ENCODE measurements around the gene RNF212.

RNF212 gene

DNA sequence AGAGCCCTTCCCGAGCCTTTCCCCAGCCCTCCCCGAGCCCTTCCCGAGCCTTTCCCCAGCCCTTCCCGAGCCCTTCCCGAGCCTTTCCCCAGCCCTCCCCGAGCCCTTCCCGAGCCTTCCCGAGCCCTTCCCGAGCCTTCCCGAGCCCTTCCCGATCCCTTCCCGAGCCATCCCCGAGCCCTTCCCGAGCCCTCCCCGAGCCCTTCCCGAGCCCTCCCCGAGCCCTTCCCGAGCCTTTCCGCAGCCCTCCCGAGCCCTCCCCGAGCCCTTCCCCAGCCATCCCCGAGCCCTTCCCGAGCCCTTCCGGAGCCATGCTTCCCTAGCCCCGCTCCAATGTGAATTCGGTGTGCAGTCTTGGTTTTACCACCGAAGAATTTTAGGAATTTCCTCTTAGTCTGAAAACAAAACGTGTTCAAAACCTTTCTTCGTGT is 66.8 kb downstream of the RNF212 start:
- DNase-seq, result peak in 1 of 2 experiments; percentile 44

DNA sequence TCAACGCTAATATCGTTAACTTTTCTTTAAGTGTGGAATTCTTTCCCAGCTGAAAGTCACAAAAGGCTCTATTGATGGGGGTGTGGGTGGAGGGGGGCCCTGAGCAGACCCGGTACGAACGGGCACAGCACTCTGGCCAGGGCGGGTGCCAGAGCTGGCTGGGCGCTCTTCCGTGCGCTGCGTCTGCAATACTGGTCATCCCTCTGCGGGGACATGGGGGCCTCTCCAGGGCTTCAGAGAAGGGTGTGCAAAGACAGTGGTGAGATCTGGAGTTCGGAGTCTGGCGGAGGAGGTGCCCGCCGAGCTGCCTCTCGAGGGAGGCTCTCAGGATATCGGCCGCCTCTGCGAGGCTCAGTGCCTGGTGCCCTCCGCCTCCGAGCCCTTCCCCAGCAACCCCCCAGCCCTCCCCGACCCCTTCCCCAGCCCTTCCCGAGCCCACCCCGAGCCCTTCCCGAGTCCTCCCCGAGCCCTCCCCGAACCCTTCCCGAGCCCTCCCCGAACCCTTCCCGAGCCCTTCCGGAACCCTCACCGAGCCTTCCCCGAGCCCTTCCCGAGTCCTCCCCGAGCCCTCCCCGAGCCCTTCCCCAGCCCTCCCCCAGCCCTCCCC is 67.7 kb downstream of the RNF212 start:
- DNase-seq, result no peak

DNA sequence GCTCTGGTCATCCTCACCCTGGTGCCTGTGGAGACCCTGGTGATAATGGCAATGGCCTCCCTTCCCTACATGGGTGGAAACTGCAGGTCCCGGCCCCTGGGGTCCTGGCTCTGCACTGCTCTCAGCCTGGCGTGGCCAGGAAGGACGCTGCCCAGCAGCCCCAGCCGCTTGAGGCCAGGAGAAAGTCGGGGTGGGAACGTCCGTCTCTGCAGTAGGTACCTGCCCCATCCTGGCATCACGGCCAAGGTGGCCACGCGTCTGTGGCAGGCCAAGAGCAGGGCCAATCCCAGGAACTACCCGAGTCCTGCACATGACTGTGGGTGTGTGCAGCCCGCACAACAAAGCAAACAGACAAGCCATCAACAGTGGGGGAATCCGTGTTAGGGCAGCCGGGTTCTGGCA is 68.2 kb downstream of the RNF212 start:
- no peak for DNase-seq

DNA sequence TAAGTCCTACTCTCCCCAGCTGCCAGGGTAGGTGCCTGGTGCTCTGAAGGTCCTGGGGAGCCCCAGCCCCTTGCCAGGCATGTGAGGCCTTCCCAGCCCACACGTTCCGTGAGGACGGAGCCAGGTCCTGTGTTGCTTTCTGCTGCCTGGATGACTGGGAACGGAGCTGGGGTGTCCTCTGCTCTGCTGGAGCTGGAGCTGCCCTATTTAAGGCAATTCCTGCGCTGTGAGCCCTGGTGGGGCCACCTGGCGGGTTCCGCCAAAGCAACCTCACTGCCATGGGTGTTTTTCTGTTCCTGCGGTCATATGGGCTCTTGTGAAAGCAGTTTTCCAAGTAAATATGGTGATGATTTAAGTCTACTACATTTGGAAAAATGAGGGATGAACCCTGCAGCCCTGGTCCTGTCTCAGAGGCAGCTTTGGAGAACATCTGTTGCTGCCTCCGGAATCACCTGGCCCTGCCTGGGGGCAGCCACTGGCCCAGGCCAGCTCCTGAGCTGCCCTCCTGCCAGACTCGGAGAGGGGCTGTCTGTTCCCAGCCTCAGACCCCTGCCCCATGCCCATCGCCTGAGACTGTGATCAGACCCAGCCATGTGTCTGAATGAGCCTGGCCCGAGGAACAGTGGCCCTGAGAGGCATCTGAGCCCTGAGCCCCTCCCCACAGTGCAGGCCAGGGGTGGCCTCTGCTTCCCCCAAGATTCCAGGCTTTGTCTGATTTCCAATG is 68.7 kb downstream of the RNF212 start:
- no peak for DNase-seq

DNA sequence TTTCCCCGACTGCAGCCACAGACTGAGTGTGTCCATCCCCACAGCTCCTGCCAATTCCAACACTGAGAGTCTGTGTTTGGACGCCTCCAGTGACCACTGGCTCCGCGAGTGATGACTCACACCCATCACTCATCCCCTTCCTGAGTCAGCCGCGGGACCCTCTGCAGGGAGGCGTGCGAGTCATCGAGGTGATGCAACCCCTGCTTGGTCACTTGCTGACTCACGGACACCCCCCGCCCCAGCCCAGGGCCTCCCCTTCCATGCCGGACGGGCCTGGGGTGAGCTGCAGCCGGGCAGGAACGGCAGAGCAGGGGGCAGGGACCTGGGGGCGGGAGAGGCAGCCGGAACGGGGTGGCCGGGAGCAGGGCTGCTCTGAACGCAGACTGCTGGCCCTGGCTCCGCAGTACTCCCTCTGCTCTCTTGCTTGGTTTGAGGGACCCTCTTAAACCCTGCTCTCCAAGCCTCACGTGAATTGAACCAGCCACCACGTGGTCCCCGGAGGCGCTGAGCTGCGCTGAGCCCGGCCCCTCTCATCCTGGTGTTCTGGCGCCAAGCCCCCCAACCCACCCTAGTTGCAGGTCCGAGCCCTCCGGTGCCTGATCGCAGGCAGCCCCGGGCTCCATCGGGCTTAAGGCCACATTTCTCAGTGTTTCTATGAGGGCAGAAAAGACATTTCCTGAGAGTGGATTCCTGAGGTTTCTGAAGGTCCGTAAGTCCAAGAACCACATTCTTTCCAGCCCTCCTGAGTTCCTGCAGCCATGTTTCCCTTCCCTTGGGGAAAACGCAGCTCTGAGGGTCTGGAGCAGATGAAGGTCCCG is 69.5 kb downstream of the RNF212 start:
- peak; percentile 93 for DNase-seq

DNA sequence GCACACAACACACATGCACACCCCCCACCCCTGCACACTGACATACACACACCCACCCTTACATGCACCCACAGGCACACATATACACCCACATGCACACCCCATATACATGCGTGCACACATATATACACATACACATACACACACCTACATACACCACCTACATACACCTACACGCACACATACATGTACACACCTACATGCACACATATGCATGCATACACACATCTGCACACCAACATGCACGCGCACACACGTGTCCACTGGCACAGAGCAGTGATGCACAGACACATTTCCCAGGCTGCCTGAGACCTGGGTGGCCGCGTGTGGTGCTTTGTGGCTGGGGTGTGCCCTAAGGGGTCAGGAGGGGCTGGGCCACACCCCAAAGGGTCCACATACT is 70.2 kb downstream of the RNF212 start:
- no peak for DNase-seq

DNA sequence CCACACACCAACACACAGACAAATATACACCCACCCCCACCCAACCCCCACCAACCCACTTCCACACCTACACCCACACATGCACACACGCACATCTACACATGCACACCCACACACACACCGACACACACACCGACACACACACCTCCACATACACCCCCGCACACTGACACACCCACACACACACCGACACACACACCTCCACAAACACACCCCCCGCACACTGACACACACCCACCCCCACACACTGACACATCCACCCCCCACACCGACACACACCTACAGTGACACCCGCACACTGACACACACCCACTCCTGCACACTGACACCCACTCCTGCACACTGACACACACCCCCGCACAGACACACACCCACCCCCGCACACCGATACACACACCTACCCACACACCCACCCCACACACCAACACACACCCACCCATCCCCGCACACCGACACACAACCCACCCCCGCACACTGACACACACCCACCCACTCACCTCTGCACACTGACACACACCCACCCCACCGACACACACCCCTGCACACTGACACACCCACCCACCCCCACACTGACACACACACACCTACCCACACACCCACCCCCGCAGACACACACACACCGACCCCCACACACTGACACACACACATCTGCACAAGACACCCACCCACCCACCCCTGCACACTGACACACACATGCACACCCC is 70.9 kb downstream of the RNF212 start:
- DNase-seq, result no peak

DNA sequence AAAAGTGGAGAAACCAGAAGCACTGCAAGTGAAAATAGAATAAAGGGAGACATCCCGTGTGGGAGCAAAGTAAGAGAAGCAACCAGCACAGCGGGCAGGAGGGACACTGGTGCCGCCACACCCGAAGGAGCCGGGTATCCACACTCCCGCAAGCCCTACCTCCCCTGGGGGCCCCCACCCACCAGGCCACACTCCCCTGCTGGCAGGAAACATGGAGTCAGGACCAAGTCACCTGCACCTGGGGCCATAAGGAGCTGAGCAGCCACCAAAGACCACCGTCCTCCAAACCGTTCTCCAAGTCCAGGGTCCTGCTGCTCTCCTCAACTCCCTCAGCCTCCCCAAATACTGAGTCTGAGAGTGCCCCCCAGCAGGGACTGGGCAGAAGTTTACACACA is 71.4 kb downstream of the RNF212 start:
- DNase-seq, result no peak

DNA sequence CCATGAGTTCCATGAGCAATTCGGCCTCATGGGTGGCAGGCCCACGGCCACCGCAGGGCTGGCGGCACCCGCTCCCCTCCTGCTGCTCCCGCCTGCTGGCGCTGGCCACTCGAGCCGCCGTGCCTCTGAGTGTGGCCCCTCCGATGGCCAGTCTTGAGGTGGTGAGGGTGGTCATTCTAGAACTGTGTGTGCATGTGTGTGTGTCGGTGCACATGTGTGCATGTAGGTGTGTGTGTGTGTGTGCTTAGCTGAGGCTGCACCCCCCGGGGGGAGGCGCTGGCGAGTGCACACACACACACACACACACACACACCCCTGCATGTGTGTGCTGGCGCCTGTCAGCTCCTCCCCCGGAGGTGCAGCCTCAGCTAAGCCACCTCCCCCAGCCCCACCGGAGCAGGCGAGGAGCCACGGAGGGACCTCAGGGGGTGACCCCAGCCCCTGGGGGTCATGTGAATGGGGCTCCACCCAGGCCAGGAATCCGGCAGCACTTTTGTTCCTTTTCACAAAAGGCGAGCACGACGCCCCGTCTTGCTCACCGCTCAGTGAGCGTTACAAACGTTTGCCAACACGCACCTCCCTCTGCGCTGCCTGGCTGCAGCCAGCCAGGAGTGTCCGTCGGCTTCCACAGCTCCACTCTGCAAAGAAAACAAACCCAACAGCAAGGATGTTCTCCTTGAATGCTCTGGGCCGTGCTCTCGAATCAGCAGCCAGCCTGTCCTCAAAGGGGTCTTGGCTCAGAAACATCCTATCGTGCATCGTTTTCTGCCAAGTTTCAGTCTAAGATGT is 72.0 kb downstream of the RNF212 start:
- DNase-seq, result no peak

DNA sequence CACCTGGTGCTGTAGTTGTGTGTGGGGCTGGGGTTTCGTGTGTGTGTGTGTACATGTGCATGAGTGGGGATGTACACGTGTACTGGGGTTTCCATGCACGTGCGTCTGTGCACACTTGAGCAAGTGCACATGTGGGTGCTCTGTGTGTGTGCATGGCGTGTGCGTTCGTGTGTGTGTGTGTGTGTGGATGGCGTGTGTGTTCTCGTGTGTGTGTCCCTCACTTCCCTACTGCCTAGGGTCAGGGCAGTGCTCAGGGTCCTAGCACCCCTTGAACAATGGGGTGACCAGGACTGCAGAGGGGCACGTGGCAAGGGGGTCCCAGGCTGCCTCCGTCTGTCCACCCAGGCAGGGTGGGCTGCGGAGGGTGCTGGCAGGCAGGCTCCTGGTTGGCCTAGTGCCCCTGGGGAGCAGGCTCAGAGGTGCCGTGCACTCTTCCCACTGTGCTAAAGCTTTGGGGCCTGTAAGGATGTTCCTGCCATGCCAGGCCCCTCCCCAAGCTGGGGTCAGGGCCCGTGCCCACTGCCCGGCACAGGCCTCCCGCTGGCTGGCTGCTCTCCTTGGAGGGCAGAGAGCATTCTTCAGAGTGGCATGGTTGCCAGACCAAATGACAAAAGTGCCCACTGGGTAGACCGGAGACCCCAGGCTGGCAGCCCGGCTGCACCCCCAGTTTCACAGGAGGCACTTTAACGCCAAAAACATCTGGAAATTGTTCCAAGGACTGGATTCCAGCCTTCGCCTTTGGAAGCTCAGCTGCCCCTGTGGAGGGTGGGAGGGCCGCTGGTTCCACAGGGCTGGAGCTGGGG is 72.8 kb downstream of the RNF212 start:
- DNase-seq, result no peak

DNA sequence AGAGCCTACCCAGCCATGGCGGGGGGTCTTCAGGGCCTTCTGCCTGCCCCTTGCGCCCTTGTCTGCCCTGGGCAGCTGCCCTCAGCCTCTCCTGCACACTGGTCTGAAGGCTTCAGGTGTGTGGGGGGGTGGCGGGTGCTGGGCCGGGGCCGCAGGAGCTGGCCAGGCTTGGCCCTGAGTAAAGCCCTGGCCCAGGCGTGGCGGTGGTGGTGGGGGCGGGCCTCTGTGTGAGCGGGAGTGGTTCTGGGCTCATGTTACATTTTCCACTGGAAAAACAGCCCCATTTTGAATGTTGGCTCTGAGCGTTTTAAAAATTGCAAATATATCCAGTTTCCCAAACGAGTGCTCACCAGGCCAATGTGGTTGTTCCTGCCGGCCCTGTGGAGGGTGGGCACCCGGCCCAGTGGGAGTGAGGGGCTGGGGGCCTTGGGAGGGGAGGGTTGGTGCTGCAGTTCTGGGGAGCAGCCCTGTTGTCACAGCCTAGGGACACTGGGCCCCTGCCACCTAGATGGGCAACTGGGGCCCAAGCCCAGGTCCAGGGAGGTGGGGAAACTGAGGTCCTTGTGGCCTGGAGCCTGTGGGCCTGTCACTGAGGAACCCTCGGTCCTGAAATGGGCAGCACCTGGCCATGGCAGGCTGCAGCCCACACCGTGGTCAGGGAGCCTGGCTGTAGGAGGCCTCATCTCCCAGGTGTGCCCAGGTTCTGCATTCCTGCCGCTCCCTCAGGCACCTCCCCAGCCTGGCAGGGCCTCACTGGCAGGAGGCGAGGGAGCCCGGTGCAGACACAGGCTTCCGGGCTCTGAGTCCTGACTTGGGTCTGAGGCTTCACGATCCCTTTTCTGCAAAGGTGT is 73.6 kb downstream of the RNF212 start:
- DNase-seq, result no peak

DNA sequence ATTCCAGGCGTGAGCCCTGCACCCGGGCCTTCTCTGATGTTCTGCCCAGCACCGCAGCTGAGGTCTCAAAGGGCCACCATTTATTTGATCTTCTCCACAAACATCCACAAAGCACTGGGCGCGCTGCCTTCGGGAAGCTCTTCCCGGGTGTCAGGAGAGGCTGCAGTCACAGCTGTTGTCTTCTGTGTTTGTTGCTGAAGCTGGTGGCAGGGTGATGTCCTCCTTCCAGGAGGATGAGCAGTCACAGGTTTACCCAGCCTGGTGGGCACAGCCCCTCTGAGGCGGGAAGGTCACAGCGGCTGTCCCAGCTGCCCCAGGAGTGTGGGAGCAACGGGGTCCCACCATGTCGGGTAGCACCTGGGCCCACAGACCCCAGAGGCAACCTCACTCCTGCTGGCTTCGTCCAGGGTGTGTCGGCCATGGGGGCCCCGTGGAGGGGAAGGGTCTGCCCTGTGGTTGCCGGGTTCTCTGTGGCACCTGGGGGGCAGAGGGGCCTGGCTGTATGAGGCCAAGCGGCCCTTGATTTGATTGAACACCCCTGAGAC is 74.3 kb downstream of the RNF212 start:
- DNase-seq, result no peak

DNA sequence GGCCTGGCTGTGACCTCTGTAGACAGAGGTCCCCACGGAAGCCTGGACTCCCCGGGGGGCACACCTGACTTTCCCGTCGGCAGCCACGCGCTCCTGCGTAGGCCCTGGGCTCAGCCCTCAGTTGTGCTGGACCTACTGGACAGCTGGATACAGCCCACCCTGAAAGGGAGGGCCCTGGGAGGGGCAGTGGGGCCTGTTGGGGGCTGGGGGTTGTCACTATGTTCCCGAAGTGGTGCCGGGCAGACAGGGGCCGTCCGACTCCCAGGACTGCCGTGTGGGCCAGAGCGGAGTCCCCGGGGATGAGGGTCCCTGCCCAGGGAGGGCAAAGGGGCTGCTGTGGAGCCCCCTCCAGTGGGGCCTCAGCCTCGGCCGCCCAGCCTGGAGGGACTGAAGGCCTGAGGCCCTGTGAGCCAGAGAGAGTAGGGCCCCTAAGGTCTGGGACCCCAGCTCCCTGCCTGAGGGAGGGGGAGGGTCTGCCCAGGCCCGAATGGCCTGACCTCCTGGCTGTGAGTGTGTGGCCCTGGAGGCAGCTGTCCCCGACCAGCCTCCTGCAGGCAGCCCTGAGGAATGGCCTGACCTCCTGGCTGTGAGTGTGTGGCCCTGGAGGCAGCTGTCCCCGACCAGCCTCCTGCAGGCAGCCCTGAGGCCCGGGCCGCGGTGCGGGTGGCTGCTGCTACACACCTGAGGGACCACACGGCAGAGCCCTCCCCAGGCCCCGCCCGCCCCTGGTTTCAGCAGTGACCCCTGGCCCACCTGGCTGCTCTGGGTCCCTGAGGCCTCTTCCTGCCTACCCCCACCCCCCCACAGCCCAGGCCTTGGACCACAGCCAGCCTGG is 76.2 kb downstream of the RNF212 start:
- no peak for DNase-seq

DNA sequence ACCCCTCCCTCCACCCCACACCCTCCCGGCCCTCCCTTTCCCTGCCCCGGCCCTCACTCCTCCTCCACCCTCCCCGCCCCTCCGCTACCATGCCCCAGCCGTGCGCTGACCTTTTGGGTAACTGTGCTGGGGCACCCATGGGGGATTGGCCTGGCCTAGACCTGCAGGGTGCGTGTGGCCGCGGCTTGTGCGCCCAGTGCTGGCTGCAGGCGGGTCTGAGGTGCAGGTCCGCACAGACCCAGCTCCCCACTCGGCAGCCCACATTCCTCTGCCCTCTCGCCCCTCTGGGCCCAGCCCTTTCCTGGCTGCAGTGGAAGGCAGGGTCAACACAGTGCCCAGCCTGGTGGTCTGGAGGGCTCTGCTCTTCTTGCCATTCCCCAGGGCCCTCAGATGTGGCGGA is 77.3 kb downstream of the RNF212 start:
- DNase-seq, result no peak

DNA sequence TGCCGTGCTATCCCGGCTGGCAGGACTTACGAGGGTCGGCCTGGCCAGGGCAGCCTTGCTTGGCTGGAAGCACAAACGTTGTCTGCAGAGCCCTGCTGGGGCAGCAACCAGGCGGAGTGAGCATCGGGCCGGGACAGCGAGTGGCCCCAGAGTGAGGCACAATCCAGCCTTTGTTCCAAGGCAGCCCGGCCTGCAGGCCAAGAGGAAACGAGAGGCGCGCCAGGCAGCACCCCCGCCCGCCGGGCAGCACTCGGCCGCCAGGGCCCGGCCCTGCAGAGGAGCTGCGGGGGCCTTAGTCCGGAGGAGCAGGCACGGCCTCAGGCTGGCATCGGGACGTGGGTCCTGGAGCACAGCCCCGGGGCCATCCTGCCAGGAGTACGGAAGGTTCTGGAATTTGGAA is 77.9 kb downstream of the RNF212 start:
- no peak for DNase-seq

DNA sequence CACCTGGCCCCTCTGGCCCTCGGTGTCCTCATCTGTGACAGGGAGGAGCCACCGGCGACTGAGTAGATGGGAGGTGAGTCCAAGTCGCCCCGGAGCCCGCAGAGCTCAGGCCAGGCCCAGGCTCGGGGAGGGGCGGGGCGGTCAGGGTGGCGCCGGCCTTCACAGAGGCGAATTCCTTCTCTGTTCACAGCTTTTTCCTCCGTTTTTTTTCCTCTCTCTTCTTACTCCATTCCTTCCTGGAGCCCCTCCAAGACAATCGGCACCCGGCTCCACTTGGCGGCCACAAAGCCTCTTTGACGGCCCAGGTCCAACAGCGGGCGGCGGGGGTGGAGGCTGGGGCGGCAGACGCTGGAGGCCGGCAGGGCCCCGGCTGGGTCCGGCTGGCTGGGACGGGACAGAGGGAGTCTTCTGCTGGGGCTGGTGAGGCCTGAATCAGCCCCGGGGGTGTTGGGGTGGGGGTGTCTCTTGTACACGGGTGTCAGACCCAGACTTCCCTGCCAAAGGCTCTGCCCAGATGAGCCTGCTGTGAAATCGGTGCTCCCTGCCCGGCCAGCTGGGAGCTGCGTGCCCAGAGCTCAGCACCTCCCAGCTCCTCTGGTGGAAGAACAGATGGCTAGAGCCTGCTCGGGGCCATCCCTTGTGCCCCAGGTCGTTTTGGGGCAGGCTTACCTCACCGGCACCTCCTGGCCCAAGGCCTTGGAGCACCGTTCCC is 79.4 kb downstream of the RNF212 start:
- DNase-seq, result no peak

DNA sequence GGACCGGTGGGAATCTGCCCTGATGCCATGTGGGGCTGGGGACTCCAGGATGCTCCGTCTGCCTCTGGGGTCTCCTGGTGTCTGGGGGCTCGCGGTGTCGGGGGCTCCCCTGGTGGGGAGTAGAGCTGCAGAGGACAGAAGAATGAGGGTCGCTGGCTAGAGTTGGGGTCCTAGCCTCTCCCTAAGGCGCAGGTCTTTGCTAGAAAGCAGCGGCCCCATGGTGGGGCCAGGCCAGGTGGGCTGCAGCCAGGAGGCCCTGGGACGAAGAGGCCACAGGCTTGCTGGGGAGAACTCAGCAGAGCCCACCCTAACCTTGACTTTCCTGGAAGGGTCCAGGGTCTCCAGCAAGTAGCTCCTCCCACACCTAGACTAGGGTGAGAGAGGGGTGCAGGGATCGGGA is 80.5 kb downstream of the RNF212 start:
- no peak for DNase-seq

DNA sequence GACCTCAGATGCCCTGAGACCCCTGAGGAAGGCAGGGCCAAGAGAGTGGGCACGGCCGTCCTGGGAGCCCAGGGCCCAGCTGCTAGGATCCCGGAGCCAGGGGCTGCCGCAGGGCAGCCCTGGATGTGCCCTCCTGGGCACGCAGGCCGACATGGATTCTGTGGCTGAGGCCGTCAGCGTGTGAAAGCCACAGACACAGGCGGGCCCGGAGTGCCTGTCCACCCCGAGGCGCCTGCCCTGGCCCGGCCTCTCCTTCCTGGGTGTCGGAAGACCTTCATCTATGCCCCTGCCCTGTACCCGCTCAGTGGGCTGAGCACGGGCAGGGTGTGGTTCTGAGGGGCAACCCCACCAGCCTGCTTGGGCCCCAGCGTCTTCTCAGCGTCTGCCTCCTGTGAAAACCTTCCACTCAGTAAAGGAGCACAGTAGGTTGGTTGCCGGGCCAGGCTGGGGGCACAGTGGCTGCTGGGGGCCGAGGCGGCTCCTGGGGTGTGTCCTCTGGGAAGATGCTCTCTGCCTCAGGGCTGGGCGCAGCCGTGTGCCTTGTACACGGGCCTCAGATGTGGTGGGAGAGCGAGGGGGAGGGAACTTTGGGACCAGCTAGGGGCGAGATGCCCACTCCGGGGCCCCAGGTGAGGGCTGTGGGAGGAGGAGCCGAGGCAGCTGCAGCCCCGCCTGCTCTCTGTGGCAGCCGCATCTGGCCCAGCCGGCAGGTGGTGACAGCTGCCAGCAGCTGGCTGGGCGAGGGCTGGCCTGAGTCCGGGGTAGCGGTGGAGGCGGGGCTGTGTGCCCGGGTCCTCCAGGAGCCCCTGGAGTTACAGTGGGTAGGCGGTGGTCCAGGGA is 81.2 kb downstream of the RNF212 start:
- DNase-seq, result no peak

Measured in SW 1271 (cell line).